Gastrocnemius medialis (tissue), 4 donors: ENCODE measurements around the gene SLC25A5. TPM values are rescaled to one million over a fixed set of nuclear protein-coding genes. Genes with fewer than 3 reads are reported as not detected.

Experiments used
- ATAC-seq, 2 donors: fragments of 150-250 bp; one replicate each; pipeline ENCODE4 v1.9.1; 2016
- DNase-seq, 2 donors: peaks; one replicate each; pipeline ENCODE4 v3.0.0-alpha.2; 2019
- H3K27ac ChIP-seq, 4 donors: fragments of 200-600 bp; sonication (generic); 1 replicate in 1 of 4; 2 replicates in 3 of 4; pipeline ENCODE4 v1.5.1; 2016 to 2018; ENCODE audit warnings: mild to moderate bottlenecking in 2 of 4, moderate library complexity in 1 of 4
- H3K27me3 ChIP-seq, 3 donors: fragments of 200-600 bp; sonication (generic) in 2 of 3; 1 replicate in 1 of 3; 2 replicates in 2 of 3; pipeline versions ENCODE4 v1.5.1 to v1.6.0; 2016 to 2019; ENCODE audit warnings: mild to moderate bottlenecking in 1 of 3, moderate library complexity in 1 of 3
- H3K36me3 ChIP-seq, 2 donors: fragments of 200-600 bp; sonication (generic) in 1 of 2; one replicate each; pipeline ENCODE4 v1.5.1; 2017 to 2018
- H3K4me1 ChIP-seq, 2 donors: fragments of 200-600 bp; sonication (generic) in 1 of 2; one replicate each; pipeline ENCODE4 v1.5.1; 2016 to 2017; ENCODE audit warnings: mild to moderate bottlenecking in 2 of 2
- H3K4me3 ChIP-seq, 4 donors: fragments of 200-600 bp; sonication (generic) in 3 of 4; 1 replicate in 1 of 4; 2 replicates in 3 of 4; pipeline ENCODE4 v1.5.1; 2016 to 2019; ENCODE audit warnings: mild to moderate bottlenecking in 2 of 4
- H3K9me3 ChIP-seq, 3 donors: fragments of 200-600 bp; sonication (generic) in 2 of 3; 1 replicate in 1 of 3; 2 replicates in 2 of 3; pipeline ENCODE4 v1.5.1; 2016 to 2019
- CTCF ChIP-seq, 5 experiments: fragments of 450-650 bp in 3 of 5; fragments of 200-600 bp in 2 of 5; sonication (generic) in 2 of 5; IDR thresholded peaks in 4 of 5; conservative IDR thresholded peaks in 1 of 5; 1 replicate in 4 of 5; 2 replicates in 1 of 5; pipeline ENCODE4 v1.5.1; 2016 to 2019; ENCODE audit warnings: antibody characterized with exemption in 5 of 5, mild to moderate bottlenecking in 3 of 5, moderate library complexity in 3 of 5
- POLR2A ChIP-seq, 2 donors: fragments of 450-650 bp; IDR thresholded peaks; one replicate each; pipeline ENCODE4 v1.6.1; 2017; ENCODE audit warnings: antibody characterized with exemption in 2 of 2, mild to moderate bottlenecking in 2 of 2, moderate library complexity in 2 of 2
- in situ Hi-C, 4 donors: fragments of 200-750 bp; cut with MboI; loops; one replicate each; pipeline versions ENCODE4 v1.15.0 to v1.8.0; 2017; ENCODE audit warnings: low sequenced_read_pairs in 4 of 4
- intact Hi-C: fragments of 100-400 bp; cut with DNase I; formaldehyde crosslinking; loops from one replicate; pipeline ENCODE4 v1.15.1; 2023; ENCODE audit warnings: low total_unique reads
- total RNA-seq, 4 donors: library from RNA; depleted of rRNA; stranded (reverse); fragments of >200 nt; gene quantifications; one replicate each; pipeline versions ENCODE4 v1.1.0 to v1.2.3, GENCODE V29; 2016

Gene SLC25A5
- total RNA-seq, 4 donors from 2014 or later = 38.2 to 65.3 (median 52.2) TPM

GRCh38 chrX:119479845-119480244 lies 11.6 kb downstream of the SLC25A5 start:
- Histone ChIP-seq H3K27me3 (no peaks in the 10 kb centered on the region), H3K27ac (peak overlapping the region; percentile 54 to 79 (median 66)), H3K4me3 (no peak overlapping the region), H3K36me3 (no peaks in the 10 kb centered on the region), H3K4me1 (peaks cover 0 to 4% of the 10 kb centered on the region in 2 donors), H3K9me3 (no peaks in the 10 kb centered on the region)
- DNase-seq (peak; percentile 18 to 77), ATAC-seq (peak; percentile 65 to 71)
- in situ Hi-C loops = no loop called here
- TF ChIP-seq POLR2A (IDR thresholded peaks at IDR 0.05) (no peak), CTCF (IDR thresholded peaks at IDR 0.05 in 4 of 5, conservative IDR thresholded peaks at IDR 0.05 in 1 of 5) (no peak)
- intact Hi-C loops = loop anchor here (2.0 kb wide), 1 partner anchor 373 kb away; the partner anchor contains the start of gene UPF3B

GRCh38 chrX:119481323-119481801 lies 13.1 kb downstream of the SLC25A5 start:
- no peaks in the 10 kb centered on the region for H3K36me3 ChIP-seq
- H3K4me1 ChIP-seq = peaks cover 0 to 4% of the 10 kb centered on the region in 2 donors
- H3K27me3 ChIP-seq = no peaks in the 10 kb centered on the region
- ATAC-seq = no peak
- no peak overlapping the region for H3K27ac ChIP-seq
- DNase-seq = no peak
- TF ChIP-seq CTCF (IDR thresholded peaks at IDR 0.05 in 4 of 5, conservative IDR thresholded peaks at IDR 0.05 in 1 of 5) = no peak
- TF ChIP-seq POLR2A (IDR thresholded peaks at IDR 0.05) = no peak
- in situ Hi-C loops (no loop called here), intact Hi-C loops (loop anchor here (2.0 kb wide), 1 partner anchor 371 kb away; the partner anchor contains the start of gene UPF3B)
- H3K4me3 ChIP-seq = no peak overlapping the region
- H3K9me3 ChIP-seq = no peaks in the 10 kb centered on the region

GRCh38 chrX:119482041-119482440 lies 13.8 kb downstream of the SLC25A5 start:
- in situ Hi-C loops = no loop called here
- Histone ChIP-seq H3K9me3 (no peaks in the 10 kb centered on the region), H3K27ac (peak overlapping the region; percentile 59 to 83 (median 78)), H3K27me3 (no peaks in the 10 kb centered on the region), H3K4me3 (peak overlapping the region; percentile 49 to 58 (median 54)), H3K4me1 (peaks cover 0 to 4% of the 10 kb centered on the region in 2 donors), H3K36me3 (no peaks in the 10 kb centered on the region)
- intact Hi-C loops = loop anchor here (1.0 kb wide), 1 partner anchor 30 kb away; no protein-coding TSS in a partner anchor
- DNase-seq (no peak), ATAC-seq (no peak)
- TF ChIP-seq POLR2A (IDR thresholded peaks at IDR 0.05) (no peak), CTCF (IDR thresholded peaks at IDR 0.05 in 4 of 5, conservative IDR thresholded peaks at IDR 0.05 in 1 of 5) (no peak)

- H3K27me3 ChIP-seq = no peaks in the 10 kb centered on the region
- H3K4me1 ChIP-seq = peaks cover 0 to 4% of the 10 kb centered on the region in 2 donors
- H3K36me3 ChIP-seq = no peaks in the 10 kb centered on the region
- intact Hi-C loops = loop anchor here (1.0 kb wide), 1 partner anchor 30 kb away; no protein-coding TSS in a partner anchor
- in situ Hi-C loops = no loop called here
- peak overlapping the region; percentile 49 to 58 (median 54) for H3K4me3 ChIP-seq
- peak; percentile 58 to 72 for ATAC-seq
- DNase-seq = peak; percentile 15 to 56
- TF ChIP-seq CTCF (IDR thresholded peaks at IDR 0.05 in 4 of 5, conservative IDR thresholded peaks at IDR 0.05 in 1 of 5) (peak; percentile 42 to 78 (median 65)), POLR2A (IDR thresholded peaks at IDR 0.05) (no peak)
- H3K27ac ChIP-seq = peak overlapping the region; percentile 59 to 83 (median 78)
- H3K9me3 ChIP-seq = no peaks in the 10 kb centered on the region
Measured at GRCh38 chrX:119482481-119483480, 14.5 kb downstream of the SLC25A5 start.
